Muscle layer of duodenum (tissue), 2 donors: ENCODE results near the gene TNNT2.

ENCODE experiments used
- H3K27ac ChIP-seq: one replicate; pipeline ENCODE4 v1.7.0; 2013; ENCODE audit warnings: mild to moderate bottlenecking, low read length
- H3K27me3 ChIP-seq: one replicate; pipeline ENCODE4 v1.7.0; 2013; ENCODE audit warnings: low read depth, mild to moderate bottlenecking, control low read depth, low read length
- H3K36me3 ChIP-seq, 2 donors: one replicate each; pipeline ENCODE4 v1.7.0; 2013; ENCODE audit warnings: low read length in 2 of 2, control low read depth in 1 of 2, mild to moderate bottlenecking in 1 of 2; ENCODE audit not compliant: insufficient read depth in 2 of 2, control insufficient read depth in 1 of 2
- H3K4me1 ChIP-seq, 2 donors: one replicate each; pipeline ENCODE4 v1.7.0; 2013; ENCODE audit warnings: low read length in 2 of 2, mild to moderate bottlenecking in 2 of 2, control low read depth in 1 of 2, moderate library complexity in 1 of 2; ENCODE audit not compliant: insufficient read depth in 2 of 2, control insufficient read depth in 1 of 2
- H3K4me3 ChIP-seq, 2 donors: one replicate each; pipeline ENCODE4 v1.7.0; 2013; ENCODE audit warnings: low read length in 2 of 2, low read depth in 1 of 2, mild to moderate bottlenecking in 1 of 2
- H3K9me3 ChIP-seq, 2 donors: one replicate each; pipeline ENCODE4 v1.7.0; 2013; ENCODE audit warnings: low read length in 2 of 2, control low read depth in 1 of 2, mild to moderate bottlenecking in 1 of 2; ENCODE audit not compliant: control insufficient read depth in 1 of 2
- donor health status: healthy.

The TNNT2 gene

GRCh38 chr1:201377611-201378092 lies at the start of gene TNNT2:
TNNT2 (minus strand) TSS chr1:201377680; CDS start chr1:201373254, 4,426 bp downstream.
- no peaks in the 10 kb centered on the region for H3K36me3 ChIP-seq
- H3K4me3 ChIP-seq = no peak within 1 kb of the TSS
- H3K4me1 ChIP-seq = no peaks in the 10 kb centered on the region
- no peak within 1 kb of the TSS for H3K27ac ChIP-seq
- peaks cover 8% of the 10 kb centered on the region for H3K27me3 ChIP-seq
- no peaks in the 10 kb centered on the region for H3K9me3 ChIP-seq

DNA sequence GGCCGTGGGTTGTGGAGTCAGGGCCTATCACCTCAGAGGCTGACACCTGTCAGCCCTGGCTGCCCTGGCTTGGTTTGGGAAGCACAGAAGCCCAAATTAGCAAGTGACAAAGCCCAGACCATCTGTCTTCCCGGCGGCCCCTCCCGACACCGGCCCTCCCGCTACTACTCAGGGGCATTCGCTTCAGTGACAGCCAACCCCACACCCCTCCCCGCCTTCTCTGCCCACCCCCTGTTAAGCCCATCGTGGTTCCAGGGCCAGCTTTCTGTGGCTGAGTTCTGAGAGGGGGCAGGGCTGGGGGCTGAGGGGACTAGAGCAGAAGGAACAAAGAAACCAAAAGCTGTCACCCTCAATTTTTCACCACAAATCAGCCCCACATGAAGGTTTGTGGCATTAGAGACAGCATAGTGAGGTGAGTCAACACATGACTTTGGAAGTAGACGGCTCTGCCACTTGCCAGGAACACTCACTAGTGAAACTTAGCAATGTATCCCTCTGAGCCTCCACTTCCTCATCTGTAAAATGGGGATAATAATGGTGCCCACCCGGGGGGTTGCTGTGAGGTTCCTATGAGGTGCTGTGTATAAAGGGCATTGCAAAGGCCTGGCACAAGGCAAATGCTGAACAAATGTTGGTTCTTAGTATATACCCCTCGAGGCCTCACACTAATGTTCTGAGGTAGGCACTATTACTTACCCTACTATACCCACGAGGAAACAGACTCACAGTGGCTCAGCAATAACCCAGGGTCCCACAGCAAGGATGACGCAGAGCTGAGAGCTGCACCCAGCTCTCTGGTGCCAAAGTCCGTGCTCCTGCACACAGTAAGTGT lies 49.2 kb upstream of the TNNT2 start:
- Histone ChIP-seq H3K27me3 (no peaks in the 10 kb centered on the region), H3K9me3 (no peaks in the 10 kb centered on the region), H3K4me3 (no peak overlapping the region), H3K36me3 (no peaks in the 10 kb centered on the region), H3K4me1 (no peaks in the 10 kb centered on the region), H3K27ac (no peak overlapping the region)

DNA sequence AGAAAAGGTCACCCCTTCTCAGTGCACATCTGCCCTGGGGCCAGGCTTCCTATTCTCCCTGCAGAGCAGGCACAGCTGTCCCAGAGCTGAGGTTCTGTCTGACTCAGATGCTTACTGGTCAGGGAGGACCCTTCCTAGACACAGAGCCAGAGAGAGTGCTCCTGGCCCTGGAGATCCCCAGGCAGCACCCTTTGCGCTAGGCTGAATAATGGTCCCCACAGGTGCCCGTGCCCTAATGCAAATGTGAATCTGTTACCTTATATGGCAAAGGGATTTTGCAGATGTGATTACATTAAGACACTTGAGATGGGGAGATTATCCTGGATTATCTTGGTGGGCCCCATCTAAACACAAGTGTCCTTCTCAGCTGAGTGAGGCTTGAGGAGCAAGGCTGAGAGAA lies 46.7 kb upstream of the TNNT2 start:
- no peak overlapping the region for H3K4me3 ChIP-seq
- H3K4me1 ChIP-seq = no peaks in the 10 kb centered on the region
- no peak overlapping the region for H3K27ac ChIP-seq
- H3K36me3 ChIP-seq = no peaks in the 10 kb centered on the region
- H3K27me3 ChIP-seq = no peaks in the 10 kb centered on the region
- H3K9me3 ChIP-seq = no peaks in the 10 kb centered on the region

- Histone ChIP-seq H3K9me3 (no peaks in the 10 kb centered on the region), H3K27ac (no peak overlapping the region), H3K4me3 (no peak overlapping the region), H3K27me3 (no peaks in the 10 kb centered on the region), H3K36me3 (no peaks in the 10 kb centered on the region), H3K4me1 (no peaks in the 10 kb centered on the region)
These were observed 46.2 kb upstream of the TNNT2 start for GRCh38 chr1:201423655-201424054.

DNA sequence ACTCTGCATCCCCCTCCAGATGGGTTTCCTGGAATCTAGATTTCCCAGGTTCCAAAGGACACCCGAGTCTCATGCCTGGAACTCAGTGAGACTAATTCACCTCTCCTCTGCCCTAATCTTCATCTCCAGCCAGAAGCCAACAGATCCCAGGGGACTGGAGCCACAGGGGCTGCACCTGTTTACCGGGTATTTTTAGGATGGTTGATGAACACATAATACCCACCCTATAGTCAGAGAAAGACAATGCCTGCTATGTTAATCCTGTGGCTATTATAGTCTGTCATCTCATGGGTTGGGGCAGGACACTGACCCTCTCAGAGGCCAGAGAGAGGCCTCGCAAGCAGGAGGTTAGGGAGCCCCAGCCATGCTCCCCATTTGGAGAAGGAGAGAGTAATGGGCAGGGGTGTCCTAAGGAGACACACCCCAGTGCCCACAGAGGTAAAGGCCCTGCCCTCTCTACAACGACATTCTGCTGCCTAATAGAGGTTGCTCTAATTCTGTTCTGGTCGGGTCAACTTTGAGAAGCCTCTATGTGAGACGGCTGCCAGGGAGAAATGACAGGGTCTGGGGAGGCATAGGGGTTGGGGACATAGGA lies 45.1 kb upstream of the TNNT2 start:
- Histone ChIP-seq H3K27me3 (no peaks in the 10 kb centered on the region), H3K27ac (no peak overlapping the region), H3K4me3 (no peak overlapping the region), H3K9me3 (no peaks in the 10 kb centered on the region), H3K36me3 (no peaks in the 10 kb centered on the region), H3K4me1 (no peaks in the 10 kb centered on the region)

DNA sequence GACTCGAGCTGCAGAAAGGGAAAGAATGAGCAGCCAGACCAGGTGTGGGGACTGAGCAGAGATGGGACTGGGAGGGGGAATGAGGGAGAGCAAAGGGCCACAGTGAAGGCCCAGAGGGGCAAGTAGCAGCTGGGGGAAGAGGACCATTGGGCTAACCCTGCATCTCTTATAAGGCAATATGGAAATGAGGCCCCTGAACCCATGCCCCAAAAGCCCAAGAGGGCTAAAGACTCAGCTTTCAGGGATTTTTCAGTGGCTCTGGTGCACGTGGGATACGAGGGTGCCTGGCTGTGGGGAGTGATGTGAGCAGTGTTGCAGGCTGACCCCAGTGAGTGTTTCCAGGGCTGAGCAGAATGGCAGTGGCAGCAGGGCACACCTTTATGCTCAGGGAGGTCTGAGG lies 44.5 kb upstream of the TNNT2 start:
- Histone ChIP-seq H3K4me1 (no peaks in the 10 kb centered on the region), H3K27me3 (no peaks in the 10 kb centered on the region), H3K9me3 (no peaks in the 10 kb centered on the region), H3K36me3 (no peaks in the 10 kb centered on the region), H3K27ac (no peak overlapping the region), H3K4me3 (no peak overlapping the region)

DNA sequence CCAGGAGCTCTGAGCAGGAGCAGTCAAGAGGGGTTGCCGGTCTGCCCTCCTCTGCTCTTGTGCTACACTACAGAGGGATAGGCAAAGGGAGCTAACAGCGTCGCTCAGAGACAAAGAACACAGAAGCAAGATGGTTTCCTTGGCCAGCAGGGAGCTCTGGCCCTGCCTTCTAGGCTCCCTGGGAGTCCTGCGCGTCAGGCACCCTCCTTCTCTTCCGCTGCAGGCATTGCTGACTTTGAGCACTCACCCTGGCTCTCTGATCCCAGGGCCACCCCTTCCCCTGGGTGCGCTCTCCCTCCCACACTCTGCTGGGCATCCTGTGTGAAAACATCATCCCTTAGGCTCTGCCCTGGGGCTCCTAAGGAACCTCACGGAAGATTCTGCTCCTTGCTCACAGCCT lies 43.6 kb upstream of the TNNT2 start:
- no peaks in the 10 kb centered on the region for H3K27me3 ChIP-seq
- no peaks in the 10 kb centered on the region for H3K4me1 ChIP-seq
- H3K27ac ChIP-seq = no peak overlapping the region
- H3K9me3 ChIP-seq = no peaks in the 10 kb centered on the region
- H3K36me3 ChIP-seq = no peaks in the 10 kb centered on the region
- H3K4me3 ChIP-seq = no peak overlapping the region

DNA sequence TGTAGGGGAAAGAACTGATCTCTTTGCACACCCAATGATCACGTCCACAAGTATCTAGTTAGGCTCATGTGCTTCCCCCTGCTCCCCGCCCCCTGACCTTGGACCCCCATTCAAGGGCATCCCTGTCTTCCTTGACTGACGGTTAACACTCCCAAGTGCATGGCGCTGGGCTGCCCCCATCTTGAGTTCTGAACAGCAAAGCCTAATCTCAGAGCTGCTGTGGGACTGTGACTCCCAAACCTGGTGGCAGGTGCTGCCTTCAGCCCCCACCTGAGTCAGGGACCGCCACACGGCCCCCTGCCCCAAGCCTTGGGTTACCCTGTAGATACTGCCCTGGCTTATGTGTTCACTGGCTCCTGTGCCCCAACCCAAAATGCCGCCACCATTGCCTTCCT lies 43.1 kb upstream of the TNNT2 start:
- no peaks in the 10 kb centered on the region for H3K27me3 ChIP-seq
- no peaks in the 10 kb centered on the region for H3K4me1 ChIP-seq
- H3K27ac ChIP-seq = no peak overlapping the region
- no peak overlapping the region for H3K4me3 ChIP-seq
- no peaks in the 10 kb centered on the region for H3K9me3 ChIP-seq
- no peaks in the 10 kb centered on the region for H3K36me3 ChIP-seq

- no peaks in the 10 kb centered on the region for H3K36me3 ChIP-seq
- H3K9me3 ChIP-seq = no peaks in the 10 kb centered on the region
- no peaks in the 10 kb centered on the region for H3K27me3 ChIP-seq
- no peak overlapping the region for H3K4me3 ChIP-seq
- no peaks in the 10 kb centered on the region for H3K4me1 ChIP-seq
- H3K27ac ChIP-seq = no peak overlapping the region
These were observed 42.5 kb upstream of the TNNT2 start for GRCh38 chr1:201419746-201420607.

GRCh38 chr1:201419256-201419655 lies 41.8 kb upstream of the TNNT2 start:
- Histone ChIP-seq H3K27ac (no peak overlapping the region), H3K27me3 (no peaks in the 10 kb centered on the region), H3K4me1 (no peaks in the 10 kb centered on the region), H3K4me3 (no peak overlapping the region), H3K9me3 (no peaks in the 10 kb centered on the region), H3K36me3 (no peaks in the 10 kb centered on the region)

- Histone ChIP-seq H3K9me3 (no peaks in the 10 kb centered on the region), H3K4me3 (no peak overlapping the region), H3K4me1 (no peaks in the 10 kb centered on the region), H3K36me3 (no peaks in the 10 kb centered on the region), H3K27ac (no peak overlapping the region), H3K27me3 (no peaks in the 10 kb centered on the region)
These were observed 41.0 kb upstream of the TNNT2 start for GRCh38 chr1:201418461-201418860.
